SU-DHL-6 (cell line): Measurements from ENCODE around the gene THSD7A.

Experiments
- H2AFZ ChIP-seq: fragments of 200-600 bp; sonication (generic); 2 replicates; pipeline ENCODE4 v1.6.1; 2014; ENCODE audit warnings: low read depth, mild to moderate bottlenecking, moderate library complexity, mixed read lengths, antibody characterized with exemption, low read length; ENCODE audit not compliant: severe bottlenecking
- H3F3A ChIP-seq: fragments of 200-600 bp; shearing (Covaris generic); 2 replicates; pipeline ENCODE4 v1.6.0; 2016; ENCODE audit warnings: antibody characterized with exemption, mild to moderate bottlenecking; ENCODE audit not compliant: insufficient read depth
- H3K27ac ChIP-seq: fragments of 200-600 bp; sonication (generic); 2 replicates; pipeline ENCODE4 v1.5.1; 2016; ENCODE audit warnings: low read depth, mild to moderate bottlenecking, low read length, moderate library complexity, mixed read lengths
- H3K27me3 ChIP-seq: fragments of 200-600 bp; sonication (generic), shearing (Covaris generic); 2 replicates; pipeline ENCODE4 v1.6.0; 2014; ENCODE audit warnings: mild to moderate bottlenecking, low read length
- H3K36me3 ChIP-seq: fragments of 200-600 bp; sonication (generic); 2 replicates; pipeline ENCODE4 v1.6.1; 2014; ENCODE audit warnings: mild to moderate bottlenecking, low read length, mixed read lengths
- H3K4me2 ChIP-seq: fragments of 300-600, 200-600 bp; shearing (Covaris generic), sonication (generic); 2 replicates; pipeline ENCODE4 v1.6.0; 2014; ENCODE audit warnings: low read length, low read depth, mild to moderate bottlenecking; ENCODE audit not compliant: poor library complexity, severe bottlenecking
- H3K4me3 ChIP-seq: fragments of 200-600 bp; sonication (generic); 2 replicates; pipeline ENCODE4 v1.5.1; 2014; ENCODE audit warnings: antibody characterized with exemption, low read length, mild to moderate bottlenecking, mixed read lengths; ENCODE audit not compliant: insufficient read depth, poor library complexity, severe bottlenecking
- H3K79me2 ChIP-seq: fragments of 200-600 bp; sonication (generic); 2 replicates; pipeline ENCODE4 v1.6.1; 2014; ENCODE audit warnings: mild to moderate bottlenecking, low read length, moderate library complexity; ENCODE audit not compliant: insufficient read depth
- H3K9ac ChIP-seq: fragments of 200-600 bp; sonication (generic); 2 replicates; pipeline ENCODE4 v1.7.0; 2014; ENCODE audit warnings: mild to moderate bottlenecking, low read length
- H3K9me2 ChIP-seq: fragments of 200-600 bp; sonication (generic); replicated peaks from 2 replicates; pipeline ENCODE4 v1.6.1; 2014; ENCODE audit warnings: low read length; ENCODE audit not compliant: insufficient read depth
- H3K9me3 ChIP-seq: fragments of 200-600 bp; sonication (generic); 2 replicates; pipeline ENCODE4 v1.6.1; 2014; ENCODE audit warnings: low read length, mixed read lengths; ENCODE audit not compliant: insufficient read depth
- H4K20me1 ChIP-seq: fragments of 200-600 bp; sonication (generic); 2 replicates; pipeline ENCODE4 v1.6.1; 2014; ENCODE audit warnings: low read depth, mild to moderate bottlenecking, antibody characterized with exemption, low read length, moderate library complexity, mixed read lengths
- CTCF ChIP-seq: fragments of 200-600 bp; sonication (generic); IDR thresholded peaks from one replicate; pipeline ENCODE4 v1.5.1; 2017; ENCODE audit warnings: antibody characterized with exemption, mild to moderate bottlenecking, low read length, moderate library complexity; ENCODE audit not compliant: insufficient read depth, poor library complexity, severe bottlenecking
- EZH2phosphoT487 ChIP-seq: fragments of 200-600 bp; sonication (generic), shearing (Covaris generic); conservative IDR thresholded peaks from 2 replicates; pipeline ENCODE4 v1.6.1; 2018; ENCODE audit warnings: mild to moderate bottlenecking, antibody characterized with exemption, low read length, moderate library complexity, mixed read lengths

Gene THSD7A

GRCh38 chr7:11410656-11411644 lies 421.0 kb downstream of the THSD7A start:
- Histone ChIP-seq H3K27me3 (no peaks in the 10 kb centered on the region), H3F3A (no peaks in the 10 kb centered on the region), H3K36me3 (no peaks in the 10 kb centered on the region), H2AFZ (no peak overlapping the region), H3K4me2 (no peak overlapping the region), H3K27ac (no peak overlapping the region), H4K20me1 (no peaks in the 10 kb centered on the region), H3K9ac (no peak overlapping the region), H3K9me2 (no peaks in the 10 kb centered on the region), H3K79me2 (no peaks in the 10 kb centered on the region), H3K4me3 (no peak overlapping the region), H3K9me3 (no peaks in the 10 kb centered on the region)
- no peak for TF ChIP-seq CTCF
- TF ChIP-seq EZH2phosphoT487 = no peak

- Histone ChIP-seq H3K36me3 (no peaks in the 10 kb centered on the region), H2AFZ (no peak overlapping the region), H3K27me3 (0 out of 2 replicates have a peak, but pooled peaks cover 2% of the 10 kb centered on the region), H3F3A (no peaks in the 10 kb centered on the region), H4K20me1 (no peaks in the 10 kb centered on the region; the same call in 1 of the 2 replicates), H3K9me3 (no peaks in the 10 kb centered on the region), H3K4me3 (no peak overlapping the region), H3K9me2 (no peaks in the 10 kb centered on the region), H3K79me2 (no peaks in the 10 kb centered on the region), H3K9ac (no peak overlapping the region), H3K4me2 (no peak overlapping the region), H3K27ac (no peak overlapping the region)
- TF ChIP-seq EZH2phosphoT487 (no peak), CTCF (no peak)
Observed at GRCh38 chr7:11404355-11404754, 427.6 kb downstream of the THSD7A start.

- no peak overlapping the region for H3K27ac ChIP-seq
- no peak for TF ChIP-seq EZH2phosphoT487
- no peak for TF ChIP-seq CTCF
- H3K4me3 ChIP-seq = no peak overlapping the region
Observed at GRCh38 chr7:11403781-11404180, 428.2 kb downstream of the THSD7A start.

More at GRCh38 chr7:11403781-11404180, 428.2 kb downstream of the THSD7A start:
- H3K36me3 ChIP-seq = no peaks in the 10 kb centered on the region
- H3K9me3 ChIP-seq = no peaks in the 10 kb centered on the region
- H4K20me1 ChIP-seq = no peaks in the 10 kb centered on the region; the same call in 1 of the 2 replicates
- H2AFZ ChIP-seq = no peak overlapping the region
- 0 out of 2 replicates have a peak, but pooled peaks cover 2% of the 10 kb centered on the region for H3K27me3 ChIP-seq
- no peaks in the 10 kb centered on the region for H3F3A ChIP-seq
- H3K79me2 ChIP-seq = no peaks in the 10 kb centered on the region
- H3K9ac ChIP-seq = no peak overlapping the region
- no peak overlapping the region for H3K4me2 ChIP-seq
- no peaks in the 10 kb centered on the region for H3K9me2 ChIP-seq
